ENCODE measurements around the gene POU2F1.

GRCh38 chr1:167305706-167306277 lies 85.1 kb downstream of the POU2F1 start:
- TF ChIP-seq SUZ12 (IDR thresholded peaks at IDR 0.05; ENCODE audit: extremely low read depth, insufficient read depth, insufficient read length) (no peak), YY1 (IDR thresholded peaks at IDR 0.05; ENCODE audit: insufficient read depth, insufficient read length) (no peak)
